ENCODE results near the gene SLC39A11.
"Not testable (repeated sequence)": the region's sequence is repeated elsewhere in the genome, so short reads cannot be mapped to it uniquely, and the experiment has no call there.

SLC39A11 gene

DNA sequence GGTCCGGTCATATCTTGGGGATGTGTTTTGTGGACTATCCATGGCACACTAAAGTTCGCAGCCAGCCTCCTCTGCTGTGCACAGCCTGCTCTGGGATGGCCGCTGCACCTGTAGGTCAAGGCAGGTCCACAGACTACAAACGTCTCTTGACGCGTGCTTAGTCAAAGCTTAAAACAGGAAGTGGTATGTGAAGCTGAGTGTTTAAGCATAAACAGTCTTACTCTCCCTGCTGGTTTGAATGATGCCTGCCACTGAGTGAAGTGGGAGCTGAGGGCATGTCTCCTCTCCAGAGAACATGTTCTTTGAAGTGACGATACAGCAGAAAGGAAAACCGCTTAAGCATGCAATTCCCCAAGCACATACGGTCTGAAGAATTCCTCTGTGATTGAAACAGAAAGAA lies 365.6 kb downstream of the SLC39A11 start:
- DNase-seq (ENCODE audit: low read depth in 3 of 3, low spot score in 1 of 3): no peak

DNA sequence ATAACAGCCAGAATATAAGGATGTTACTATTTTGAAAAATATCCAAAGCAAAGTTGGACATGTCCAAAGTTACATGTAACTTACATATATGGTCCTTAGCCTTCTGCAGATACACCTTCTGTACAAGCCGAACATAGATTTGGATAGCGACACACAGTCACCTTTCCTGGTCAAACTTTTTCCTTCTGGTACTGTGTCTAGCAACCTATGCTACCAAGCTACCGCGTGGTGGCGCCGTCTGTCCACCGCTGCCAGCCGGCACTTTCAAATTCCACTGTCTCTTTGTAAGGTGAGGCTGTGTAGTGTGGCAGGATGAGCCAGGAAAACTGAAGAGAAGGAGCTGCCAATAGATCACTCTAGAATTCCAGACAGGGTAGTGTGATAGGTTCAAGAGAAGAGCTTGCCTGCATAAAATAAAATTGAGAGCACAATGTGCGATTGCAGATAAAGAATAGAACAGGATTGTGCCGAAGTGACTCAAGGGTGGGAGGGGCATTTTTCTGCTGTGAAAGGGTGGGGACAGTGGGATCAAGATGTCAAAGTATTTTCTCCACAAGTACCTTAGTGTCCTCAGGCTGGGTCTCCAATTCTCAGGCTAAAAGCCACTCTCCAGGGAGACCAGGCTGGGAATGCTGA lies 366.9 kb downstream of the SLC39A11 start:
- DNase-seq (ENCODE audit: low read depth in 3 of 3, low spot score in 1 of 3): peak in 1 of 3 donors; percentile 39

DNA sequence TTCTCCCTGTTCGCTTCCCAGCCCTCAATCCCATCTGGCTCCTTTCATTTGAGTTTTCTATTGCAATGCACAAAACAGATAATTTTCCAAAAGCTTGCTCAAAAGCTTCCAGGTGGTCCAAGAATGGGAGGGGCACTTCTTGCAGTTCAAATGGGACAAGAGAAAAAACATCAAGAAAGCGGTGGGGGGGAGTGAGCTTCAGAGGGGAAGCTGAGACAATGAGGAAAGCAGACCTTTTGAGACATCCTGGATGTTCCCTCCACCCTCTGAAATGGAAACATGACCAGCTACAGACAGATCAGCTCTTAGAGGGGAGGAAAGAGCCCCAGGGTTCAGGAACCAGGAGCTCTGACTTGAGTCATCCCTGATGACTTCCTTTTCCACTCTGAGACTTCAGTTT lies 368.2 kb downstream of the SLC39A11 start:
- DNase-seq (ENCODE audit: low read depth in 3 of 3, low spot score in 1 of 3): no peak

DNA sequence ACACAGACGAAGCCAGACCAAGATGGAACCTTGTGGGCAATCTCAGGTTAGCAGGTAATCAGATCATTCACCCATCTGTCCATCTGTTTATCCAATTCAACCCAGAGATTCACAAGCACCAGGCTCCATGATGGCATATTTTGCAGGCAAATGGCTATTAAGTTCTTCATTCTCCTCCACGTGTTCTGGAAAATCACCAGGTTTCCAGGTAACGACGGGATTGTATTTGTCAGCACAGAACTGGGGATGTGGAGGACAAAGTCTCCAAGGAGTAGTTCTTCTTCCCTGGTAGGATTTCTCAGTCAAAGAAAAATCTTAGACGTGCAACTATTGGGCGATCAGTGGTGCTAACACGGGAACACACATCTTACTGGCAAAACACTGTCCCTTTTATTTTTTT lies 368.8 kb downstream of the SLC39A11 start:
- DNase-seq (ENCODE audit: low read depth in 3 of 3, low spot score in 1 of 3): no peak

DNA sequence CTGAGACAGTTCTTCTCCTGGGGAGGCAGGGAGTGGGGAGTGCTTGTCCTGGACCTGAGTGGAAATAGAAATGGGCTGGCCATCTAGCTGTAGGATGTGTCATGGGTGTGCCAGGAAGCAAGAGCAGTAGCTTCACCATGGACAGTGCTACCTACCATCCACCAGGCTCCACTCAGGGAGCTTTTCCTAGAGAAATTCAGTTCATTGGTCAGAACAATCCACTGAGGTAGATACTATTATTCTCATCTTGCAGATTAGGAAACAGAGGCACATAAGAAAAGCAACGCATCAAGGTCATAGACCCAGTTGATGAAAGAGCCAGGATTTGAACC lies 372.0 kb downstream of the SLC39A11 start:
- no peak for DNase-seq (ENCODE audit: low read depth in 3 of 3, low spot score in 1 of 3)

DNA sequence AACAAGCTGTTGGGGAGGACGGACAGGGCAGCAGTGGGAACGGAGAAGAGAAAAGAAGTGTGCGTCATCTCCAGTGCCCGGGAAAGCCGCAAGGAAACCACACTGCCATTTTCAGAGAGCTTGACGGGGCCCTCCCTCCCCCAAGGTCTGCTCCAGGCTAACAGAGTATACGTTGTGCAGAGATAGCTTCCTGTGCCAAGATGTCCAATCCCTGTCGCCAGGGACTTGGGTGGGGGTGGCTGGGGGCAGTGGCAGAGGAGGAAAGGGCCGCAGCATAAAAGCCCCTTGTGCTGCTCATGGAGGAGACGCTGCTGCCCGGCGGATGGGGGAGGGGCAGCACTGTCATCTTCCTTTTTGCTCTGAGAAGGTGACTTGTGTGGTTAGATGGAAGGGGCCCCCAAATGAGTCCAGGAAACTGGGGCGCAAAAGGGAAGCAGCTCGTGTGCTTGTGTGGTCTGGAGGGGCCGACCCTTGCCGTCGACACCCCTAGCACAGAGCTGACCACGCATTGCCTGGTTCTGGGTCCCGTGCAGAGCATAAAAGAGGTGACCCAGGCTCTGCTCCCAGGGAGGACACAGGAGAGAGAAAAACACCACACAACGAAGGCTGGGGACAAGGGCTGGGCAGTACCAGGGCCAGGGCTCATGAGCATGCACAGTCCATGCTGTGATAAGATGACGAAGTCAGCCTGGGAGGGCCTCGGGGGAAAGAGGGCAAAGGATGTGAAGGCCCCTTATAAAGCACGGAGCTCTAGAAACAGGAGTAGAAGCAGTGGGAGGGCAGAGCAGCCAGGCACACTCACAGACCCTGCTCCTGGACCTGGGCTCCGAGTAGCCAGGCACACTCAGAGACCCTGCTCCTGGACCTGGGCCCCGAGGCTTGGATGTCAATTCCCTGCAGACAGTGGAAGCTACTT lies 372.7 kb downstream of the SLC39A11 start:
- DNase-seq (ENCODE audit: low read depth in 3 of 3, low spot score in 1 of 3): peak in 1 of 3 donors; percentile 14

DNA sequence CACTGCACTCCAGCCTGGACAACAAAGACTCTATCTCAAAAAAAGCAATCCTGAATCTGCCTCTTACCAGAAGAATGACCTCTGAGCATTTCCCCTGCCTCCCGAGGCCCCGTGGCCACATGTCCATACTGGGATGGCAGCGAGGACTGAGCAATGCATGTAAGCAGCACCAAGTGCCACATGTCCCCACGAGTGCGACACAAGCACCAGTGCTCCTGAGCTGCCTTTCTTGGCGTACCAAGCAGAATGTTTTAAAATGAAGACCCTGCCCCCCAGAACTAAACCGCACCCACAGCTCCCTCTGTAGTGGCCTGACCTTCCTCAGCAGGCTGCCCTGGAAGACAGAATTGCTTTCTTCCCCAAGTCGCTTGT lies 373.3 kb downstream of the SLC39A11 start:
- no peak for DNase-seq (ENCODE audit: low read depth in 3 of 3, low spot score in 1 of 3)

DNA sequence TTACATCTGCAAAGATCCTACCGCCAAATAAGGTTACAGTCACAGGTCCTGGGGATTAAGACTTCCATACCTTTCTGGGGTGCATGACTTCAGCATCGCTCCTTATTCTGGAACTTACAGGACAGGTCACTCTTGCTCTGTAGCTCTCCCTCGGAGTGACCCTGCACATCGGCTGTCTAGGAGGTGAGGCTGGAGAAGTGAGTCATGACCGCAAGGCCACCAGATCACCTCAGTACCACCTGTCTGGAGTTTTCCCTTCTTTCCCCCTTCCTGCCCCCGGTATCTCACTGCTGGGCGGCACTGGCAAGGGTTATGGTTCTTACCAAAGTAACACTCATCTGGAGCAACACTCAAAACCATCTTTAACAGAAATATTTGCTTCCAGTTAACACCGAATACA lies 374.8 kb downstream of the SLC39A11 start:
- DNase-seq (ENCODE audit: low read depth in 3 of 3, low spot score in 1 of 3): no peak

DNA sequence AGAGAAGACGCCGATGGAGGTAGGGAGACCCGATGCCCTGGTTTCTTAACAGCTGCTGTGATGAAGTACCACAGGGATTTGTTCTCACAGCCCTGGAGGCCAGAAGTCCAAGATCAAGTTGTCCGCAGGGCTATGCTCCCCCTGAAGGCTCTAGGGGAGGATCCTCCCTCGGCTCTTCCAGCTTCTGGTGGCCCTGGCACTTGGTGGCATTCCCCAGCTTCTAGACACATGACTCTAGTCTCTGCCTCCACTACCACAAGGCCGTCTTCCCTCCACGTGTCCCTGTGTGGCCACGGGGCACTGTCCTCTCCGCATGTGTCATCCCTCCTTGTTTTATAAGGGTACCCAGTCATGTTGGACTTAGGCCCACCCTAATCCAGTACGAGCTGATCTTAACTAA lies 375.2 kb downstream of the SLC39A11 start:
- DNase-seq (ENCODE audit: low read depth in 3 of 3, low spot score in 1 of 3): no peak

DNA sequence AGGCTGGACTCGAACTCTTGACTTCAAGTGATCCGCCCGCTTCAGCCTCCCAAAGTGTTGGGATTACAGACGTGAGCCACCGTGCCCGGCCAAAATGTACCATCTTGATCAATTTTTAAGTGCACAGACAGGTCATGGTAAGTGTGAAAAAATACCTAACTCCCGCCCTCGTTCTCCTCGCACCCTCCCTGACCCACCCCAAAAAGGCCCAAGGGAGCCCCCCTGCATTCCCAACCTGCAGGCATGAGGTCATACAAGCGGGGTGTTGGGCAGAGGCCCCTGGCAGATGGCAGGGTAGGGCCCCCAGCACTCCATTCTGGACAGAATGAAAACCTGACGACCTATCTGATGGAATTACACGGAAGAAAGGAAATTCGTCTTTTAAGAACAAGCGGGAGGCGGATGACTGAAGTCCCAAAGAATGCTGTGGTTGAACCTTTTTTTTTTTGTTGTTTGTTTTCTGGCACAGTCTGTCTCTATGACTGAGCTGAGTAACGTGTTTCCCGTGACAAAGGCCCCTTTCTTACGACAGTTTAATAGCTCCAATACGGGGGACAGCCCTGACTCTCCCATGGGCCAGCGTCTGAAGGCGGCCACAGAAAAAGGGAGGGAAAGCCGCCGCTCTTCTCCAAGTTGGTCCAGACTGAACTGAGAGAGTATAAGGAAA lies 376.4 kb downstream of the SLC39A11 start:
- DNase-seq (ENCODE audit: low read depth in 3 of 3, low spot score in 1 of 3): no peak

DNA sequence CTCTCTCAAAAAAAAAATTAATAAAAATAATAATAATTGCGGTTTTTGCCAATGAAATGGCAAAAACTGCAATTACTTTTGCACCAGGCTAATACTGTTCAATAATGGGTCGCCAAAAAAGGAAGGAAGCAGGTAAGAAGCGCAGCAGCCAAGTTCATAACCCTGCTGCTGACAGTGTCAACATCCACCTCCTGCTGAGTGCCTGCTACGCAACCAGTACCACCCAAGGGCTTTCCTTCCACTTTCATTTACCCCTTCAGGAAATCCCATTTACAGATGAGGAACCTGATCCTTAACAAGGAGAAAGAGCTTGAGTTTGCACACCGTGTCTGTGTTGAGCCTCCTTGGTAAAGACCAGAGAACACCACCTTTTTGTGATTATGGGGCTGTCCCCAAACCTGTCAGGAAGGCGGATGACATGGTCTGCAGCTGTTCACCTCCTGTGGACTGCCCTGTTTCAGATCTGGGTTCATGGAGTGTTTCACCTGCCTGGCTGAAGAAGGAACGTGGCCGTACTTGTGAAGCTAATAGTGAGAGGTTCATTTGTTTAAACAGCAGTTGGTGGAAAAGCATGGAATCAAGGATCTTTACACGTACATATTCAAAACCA lies 378.0 kb downstream of the SLC39A11 start:
- no peak for DNase-seq (ENCODE audit: low read depth in 3 of 3, low spot score in 1 of 3)

DNA sequence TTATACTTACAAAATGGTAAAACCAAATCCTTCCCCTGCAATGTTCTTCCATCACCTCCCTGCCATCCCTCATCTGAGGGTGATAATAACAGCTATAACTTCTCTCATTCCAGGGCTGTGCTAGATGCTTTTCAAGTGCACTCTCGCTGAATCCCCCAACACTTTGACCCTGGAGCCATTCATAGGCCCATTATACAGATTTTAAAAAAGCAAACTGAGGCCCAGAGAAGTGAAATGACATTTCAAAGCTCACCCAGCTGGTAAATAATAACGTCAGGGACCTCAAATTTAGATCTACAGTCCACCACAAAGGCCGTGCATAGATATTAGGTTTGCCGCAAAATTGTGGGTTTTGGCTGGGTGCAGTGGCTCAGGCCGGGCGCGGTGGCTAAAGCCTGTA lies 378.8 kb downstream of the SLC39A11 start:
- DNase-seq (ENCODE audit: low read depth in 3 of 3, low spot score in 1 of 3): no peak

DNA sequence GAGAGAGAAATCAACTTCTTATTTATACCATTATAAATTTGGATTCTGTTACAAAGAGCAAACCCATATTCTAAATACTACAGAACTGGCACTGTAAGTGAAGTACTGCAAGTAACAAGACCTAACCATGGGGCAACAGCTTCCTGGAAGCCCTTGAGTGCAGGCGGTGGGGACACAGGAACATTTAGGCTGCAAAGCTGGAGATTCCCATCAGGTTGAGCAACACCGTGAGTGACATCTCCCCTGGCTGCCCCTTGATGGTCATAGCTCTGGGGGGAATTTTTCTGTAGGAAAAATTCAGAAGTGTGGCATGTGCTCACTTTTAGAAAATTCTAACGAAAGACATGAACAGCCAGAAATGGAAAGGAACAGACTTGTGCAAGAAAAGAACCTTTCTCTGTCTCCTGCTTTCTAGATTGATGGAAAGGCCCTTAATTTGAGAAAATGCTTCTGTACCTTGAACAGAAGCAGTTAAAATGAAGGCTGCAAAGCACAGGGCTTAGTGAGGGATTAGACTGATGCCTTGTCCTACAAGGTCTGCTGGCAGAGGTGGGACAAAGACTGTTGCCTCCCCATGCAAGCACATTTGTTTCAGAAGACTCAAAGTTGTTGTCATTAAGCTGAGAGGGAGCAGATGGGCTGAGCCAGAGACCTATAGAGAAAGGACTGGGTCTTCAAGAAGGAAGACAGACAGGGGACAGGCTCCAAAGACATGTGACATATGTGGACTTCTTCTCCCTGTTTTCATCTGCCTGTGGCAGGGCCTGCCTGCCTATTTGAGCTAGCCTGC lies 380.8 kb downstream of the SLC39A11 start:
- DNase-seq (ENCODE audit: low read depth in 3 of 3, low spot score in 1 of 3): no peak

DNA sequence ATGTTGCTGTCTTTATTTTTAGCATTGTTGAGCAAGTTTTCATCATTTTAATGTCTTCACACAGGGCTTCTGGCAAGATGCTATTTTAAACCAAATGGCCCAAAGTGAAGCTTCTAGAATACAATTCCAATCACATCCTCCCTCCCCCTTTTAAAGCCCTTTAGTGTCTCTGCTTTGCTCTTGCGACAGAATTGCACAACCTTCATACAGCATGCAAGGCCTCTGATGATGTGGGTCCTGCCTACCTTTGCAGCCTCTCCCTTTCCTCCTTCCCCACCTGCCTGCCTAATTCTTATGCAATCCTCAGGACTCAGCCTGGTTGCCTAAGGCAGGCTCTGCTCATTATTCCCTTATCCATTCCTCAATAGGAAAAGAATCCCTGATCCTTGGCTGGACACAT lies 381.7 kb downstream of the SLC39A11 start:
- DNase-seq (ENCODE audit: low read depth in 3 of 3, low spot score in 1 of 3): no peak

DNA sequence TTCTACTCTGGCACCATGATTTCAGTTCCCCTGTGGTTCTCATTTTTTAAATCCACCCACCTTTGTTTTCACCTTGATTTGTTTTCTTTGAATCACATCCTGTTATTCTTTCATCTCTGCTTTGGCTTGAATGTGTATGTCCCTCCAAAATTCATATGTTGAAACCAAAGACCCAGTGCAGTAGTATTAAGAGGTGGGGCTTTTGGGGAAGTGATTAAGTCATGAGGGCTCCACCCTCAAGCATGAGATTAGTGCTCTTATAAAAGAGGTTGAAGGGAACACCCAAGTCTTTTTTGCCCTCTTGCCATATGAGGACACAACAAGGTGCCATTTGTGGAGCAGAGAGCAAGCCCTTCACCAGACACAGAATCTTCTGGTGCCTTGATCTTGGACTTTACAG lies 382.3 kb downstream of the SLC39A11 start:
- DNase-seq (ENCODE audit: low read depth in 3 of 3, low spot score in 1 of 3): no peak

DNA sequence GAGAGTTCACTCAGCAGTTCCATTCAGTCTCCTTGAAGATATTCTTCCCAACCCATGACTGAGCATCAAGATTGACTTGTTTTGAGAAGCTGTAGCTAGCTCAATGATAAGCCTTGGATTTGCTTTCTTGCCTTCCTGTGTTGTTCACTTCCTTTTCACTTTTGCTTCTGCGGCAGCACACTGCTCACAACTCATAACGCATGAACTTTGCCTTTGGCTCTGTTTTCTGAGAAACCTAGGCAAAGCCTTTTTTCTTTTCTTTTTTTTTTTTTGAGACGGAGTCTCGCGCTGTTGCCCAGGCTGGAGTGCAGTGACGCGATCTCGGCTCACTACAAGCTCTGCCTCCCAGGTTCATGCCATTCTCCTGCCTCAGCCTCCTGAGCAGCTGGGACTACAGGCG lies 383.8 kb downstream of the SLC39A11 start:
- not testable (repeated sequence) for DNase-seq (ENCODE audit: low read depth in 3 of 3, low spot score in 1 of 3)

DNA sequence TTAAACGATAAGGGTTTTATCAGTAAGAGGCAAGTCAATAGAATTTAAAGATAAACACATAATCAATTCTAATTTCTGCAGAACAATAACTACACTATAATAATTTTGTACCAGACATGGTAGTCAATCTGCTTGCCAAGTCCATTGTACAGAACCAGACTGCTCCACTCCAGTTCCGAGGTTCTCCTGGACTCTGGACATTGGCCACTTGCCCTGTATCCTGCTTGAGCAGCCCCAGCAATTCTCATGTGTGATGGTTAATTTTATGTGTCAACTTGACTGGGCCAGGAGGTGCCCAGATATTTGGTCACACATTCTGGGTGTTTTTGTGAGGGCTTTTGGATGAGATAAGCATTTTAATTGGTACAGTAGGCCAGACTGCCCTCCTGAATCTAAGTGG lies 384.6 kb downstream of the SLC39A11 start:
- DNase-seq (ENCODE audit: low read depth in 3 of 3, low spot score in 1 of 3): no peak

DNA sequence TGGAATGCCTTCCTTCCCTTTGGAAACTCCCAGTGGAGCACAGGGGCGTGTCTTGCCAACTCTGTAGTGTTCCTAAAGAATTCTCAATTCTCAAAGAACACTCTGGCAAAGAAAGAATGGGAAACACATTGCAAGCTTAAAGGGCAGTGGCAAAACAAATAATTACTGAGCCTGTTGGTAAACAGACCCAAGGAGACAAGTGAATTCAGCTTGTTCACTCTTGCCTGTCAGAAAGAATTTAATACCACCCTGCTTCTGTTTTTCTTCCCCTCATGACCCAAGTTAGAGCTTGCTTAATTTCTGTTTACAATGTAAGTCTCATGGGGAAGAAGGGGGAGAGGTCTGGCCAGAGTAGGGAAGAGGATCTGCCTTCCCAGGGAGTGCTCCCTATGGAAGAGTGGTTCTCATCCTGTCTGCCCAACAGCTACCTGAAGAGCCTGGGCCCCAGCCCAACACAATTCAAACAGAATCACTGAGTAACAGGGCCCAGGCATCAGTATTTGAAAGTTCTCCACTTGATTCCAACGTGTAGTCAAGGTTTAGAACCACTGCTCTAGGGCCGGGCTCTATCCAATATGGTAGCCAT lies 386.0 kb downstream of the SLC39A11 start:
- DNase-seq (ENCODE audit: low read depth in 3 of 3, low spot score in 1 of 3): no peak

DNA sequence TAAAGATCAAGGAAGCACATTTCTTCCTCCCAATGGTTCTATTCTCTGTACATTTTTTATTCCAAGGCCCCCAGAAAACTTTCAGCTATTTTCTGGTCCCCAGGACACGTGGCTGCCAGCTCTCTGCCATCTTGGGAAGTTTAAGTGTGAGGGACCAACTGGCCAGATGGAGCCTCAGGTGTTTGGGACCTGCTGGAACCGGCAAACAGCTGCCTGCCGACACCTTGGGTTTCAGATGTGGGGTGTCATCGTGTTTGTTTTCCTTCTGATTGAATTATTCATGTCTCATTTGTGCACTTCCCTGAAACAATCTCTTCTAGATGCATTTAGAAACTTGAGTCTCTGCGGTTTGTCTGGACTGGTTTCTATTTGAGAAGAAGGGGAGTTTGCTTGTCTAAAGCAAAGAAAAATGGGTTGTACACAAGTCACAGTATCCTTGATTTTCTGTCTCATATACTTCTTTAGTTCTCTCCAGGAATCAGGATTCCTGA lies 386.5 kb downstream of the SLC39A11 start:
- DNase-seq (ENCODE audit: low read depth in 3 of 3, low spot score in 1 of 3): no peak

DNA sequence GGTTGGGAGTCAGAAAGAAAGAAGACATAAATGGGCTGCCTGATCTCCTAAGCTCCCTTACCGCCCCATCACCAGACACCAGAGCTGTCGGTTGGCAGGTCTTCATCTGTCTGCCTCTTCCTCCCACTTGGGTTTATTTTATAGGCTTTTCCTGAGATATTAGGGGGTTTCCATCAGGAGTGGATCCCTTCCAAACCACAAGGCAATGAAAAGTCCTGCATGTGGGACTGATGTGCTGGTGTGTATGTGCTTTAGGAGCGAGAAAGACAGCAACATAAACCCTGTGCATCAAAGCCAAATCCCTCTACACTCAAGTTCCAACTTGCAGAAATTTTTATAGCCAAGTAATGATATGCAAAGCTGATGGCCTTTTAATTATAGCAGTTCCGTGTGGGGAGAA lies 389.5 kb downstream of the SLC39A11 start:
- no peak for DNase-seq (ENCODE audit: low read depth in 3 of 3, low spot score in 1 of 3)

All from stimulated activated CD4-positive, alpha-beta T cell treated with anti-CD3 and anti-CD28 coated beads, TNF-alpha, amount 100 ng/mL, for 1 hour (primary cell).